SU-DHL-6 (cell line): ENCODE data around the gene RPTOR.

ENCODE experiments used
- H2AFZ ChIP-seq: fragments of 200-600 bp; sonication (generic); 2 replicates; pipeline ENCODE4 v1.6.1; 2014; ENCODE audit warnings: low read depth, mild to moderate bottlenecking, moderate library complexity, mixed read lengths, antibody characterized with exemption, low read length; ENCODE audit not compliant: severe bottlenecking
- H3F3A ChIP-seq: fragments of 200-600 bp; shearing (Covaris generic); 2 replicates; pipeline ENCODE4 v1.6.0; 2016; ENCODE audit warnings: antibody characterized with exemption, mild to moderate bottlenecking; ENCODE audit not compliant: insufficient read depth
- H3K27ac ChIP-seq: fragments of 200-600 bp; sonication (generic); 2 replicates; pipeline ENCODE4 v1.5.1; 2016; ENCODE audit warnings: low read depth, mild to moderate bottlenecking, low read length, moderate library complexity, mixed read lengths
- H3K27me3 ChIP-seq: fragments of 200-600 bp; sonication (generic), shearing (Covaris generic); 2 replicates; pipeline ENCODE4 v1.6.0; 2014; ENCODE audit warnings: mild to moderate bottlenecking, low read length
- H3K36me3 ChIP-seq: fragments of 200-600 bp; sonication (generic); 2 replicates; pipeline ENCODE4 v1.6.1; 2014; ENCODE audit warnings: mild to moderate bottlenecking, low read length, mixed read lengths
- H3K4me2 ChIP-seq: fragments of 300-600, 200-600 bp; shearing (Covaris generic), sonication (generic); 2 replicates; pipeline ENCODE4 v1.6.0; 2014; ENCODE audit warnings: low read length, low read depth, mild to moderate bottlenecking; ENCODE audit not compliant: poor library complexity, severe bottlenecking
- H3K4me3 ChIP-seq: fragments of 200-600 bp; sonication (generic); 2 replicates; pipeline ENCODE4 v1.5.1; 2014; ENCODE audit warnings: antibody characterized with exemption, low read length, mild to moderate bottlenecking, mixed read lengths; ENCODE audit not compliant: insufficient read depth, poor library complexity, severe bottlenecking
- H3K79me2 ChIP-seq: fragments of 200-600 bp; sonication (generic); 2 replicates; pipeline ENCODE4 v1.6.1; 2014; ENCODE audit warnings: mild to moderate bottlenecking, low read length, moderate library complexity; ENCODE audit not compliant: insufficient read depth
- H3K9ac ChIP-seq: fragments of 200-600 bp; sonication (generic); 2 replicates; pipeline ENCODE4 v1.7.0; 2014; ENCODE audit warnings: mild to moderate bottlenecking, low read length
- H3K9me2 ChIP-seq: fragments of 200-600 bp; sonication (generic); replicated peaks from 2 replicates; pipeline ENCODE4 v1.6.1; 2014; ENCODE audit warnings: low read length; ENCODE audit not compliant: insufficient read depth
- H3K9me3 ChIP-seq: fragments of 200-600 bp; sonication (generic); 2 replicates; pipeline ENCODE4 v1.6.1; 2014; ENCODE audit warnings: low read length, mixed read lengths; ENCODE audit not compliant: insufficient read depth
- H4K20me1 ChIP-seq: fragments of 200-600 bp; sonication (generic); 2 replicates; pipeline ENCODE4 v1.6.1; 2014; ENCODE audit warnings: low read depth, mild to moderate bottlenecking, antibody characterized with exemption, low read length, moderate library complexity, mixed read lengths
- CTCF ChIP-seq: fragments of 200-600 bp; sonication (generic); IDR thresholded peaks from one replicate; pipeline ENCODE4 v1.5.1; 2017; ENCODE audit warnings: antibody characterized with exemption, mild to moderate bottlenecking, low read length, moderate library complexity; ENCODE audit not compliant: insufficient read depth, poor library complexity, severe bottlenecking
- EZH2phosphoT487 ChIP-seq: fragments of 200-600 bp; sonication (generic), shearing (Covaris generic); conservative IDR thresholded peaks from 2 replicates; pipeline ENCODE4 v1.6.1; 2018; ENCODE audit warnings: mild to moderate bottlenecking, antibody characterized with exemption, low read length, moderate library complexity, mixed read lengths

RPTOR gene

GRCh38 chr17:80945736-80946135 lies 401.1 kb downstream of the RPTOR start:
- Histone ChIP-seq H3K9me3 (no peaks in the 10 kb centered on the region), H3K27me3 (no peaks in the 10 kb centered on the region), H2AFZ (no peak overlapping the region), H3F3A (no peaks in the 10 kb centered on the region), H3K79me2 (no peaks in the 10 kb centered on the region), H3K9ac (no peak overlapping the region), H3K4me3 (no peak overlapping the region), H3K4me2 (no peak overlapping the region), H3K27ac (no peak overlapping the region), H3K36me3 (no peaks in the 10 kb centered on the region), H4K20me1 (no peaks in the 10 kb centered on the region), H3K9me2 (no peaks in the 10 kb centered on the region)
- TF ChIP-seq CTCF, result no peak
- no peak for TF ChIP-seq EZH2phosphoT487

GRCh38 chr17:80946449-80946848 lies 401.8 kb downstream of the RPTOR start:
- Histone ChIP-seq H3K4me3 (no peak overlapping the region), H3K9ac (no peak overlapping the region), H3K27ac (no peak overlapping the region), H3K27me3 (no peaks in the 10 kb centered on the region), H3K4me2 (no peak overlapping the region), H3F3A (no peaks in the 10 kb centered on the region), H3K36me3 (no peaks in the 10 kb centered on the region), H3K79me2 (no peaks in the 10 kb centered on the region), H2AFZ (no peak overlapping the region), H3K9me2 (no peaks in the 10 kb centered on the region), H3K9me3 (no peaks in the 10 kb centered on the region), H4K20me1 (no peaks in the 10 kb centered on the region)
- TF ChIP-seq EZH2phosphoT487 (no peak), CTCF (no peak)

DNA sequence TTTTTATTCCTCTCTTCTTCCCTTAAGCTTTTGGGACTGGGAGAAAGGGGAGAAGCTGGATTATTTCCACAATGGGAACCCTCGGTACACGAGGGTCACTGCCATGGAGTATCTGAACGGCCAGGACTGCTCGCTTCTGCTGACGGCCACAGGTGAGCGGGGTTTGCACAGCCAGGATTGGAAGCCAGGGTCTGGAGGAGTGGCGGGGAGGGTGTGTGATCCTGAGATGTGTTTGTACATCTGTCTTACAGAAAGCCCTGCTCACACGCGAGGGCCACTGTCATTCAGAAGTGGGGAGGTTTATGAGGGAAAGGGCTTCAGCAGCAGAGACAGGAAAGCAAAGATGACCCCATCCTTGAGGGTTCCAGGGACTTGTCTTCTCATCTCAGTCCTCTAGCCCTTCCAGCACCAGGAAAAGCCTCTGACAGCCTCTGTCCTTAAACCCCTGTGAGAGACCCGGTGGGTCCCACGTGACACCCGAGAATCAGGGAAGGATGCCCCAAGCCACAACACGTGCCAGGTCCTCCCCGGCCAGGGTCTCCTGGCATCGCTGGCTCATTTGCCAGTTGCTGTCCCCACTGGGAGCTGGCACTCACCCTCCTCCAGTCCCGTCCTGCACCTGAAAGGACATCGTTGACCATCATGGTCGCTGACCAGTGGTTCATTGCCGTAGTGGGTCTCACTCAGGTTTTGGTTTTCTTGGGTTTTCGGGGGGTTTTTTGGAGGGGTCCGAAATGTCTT lies 402.7 kb downstream of the RPTOR start:
- Histone ChIP-seq H3K4me3 (no peak overlapping the region), H2AFZ (no peak overlapping the region), H3K36me3 (no peaks in the 10 kb centered on the region), H3K27me3 (no peaks in the 10 kb centered on the region), H3K27ac (no peak overlapping the region), H3K9ac (no peak overlapping the region), H4K20me1 (no peaks in the 10 kb centered on the region), H3K79me2 (no peaks in the 10 kb centered on the region), H3F3A (no peaks in the 10 kb centered on the region), H3K9me2 (no peaks in the 10 kb centered on the region), H3K9me3 (no peaks in the 10 kb centered on the region), H3K4me2 (no peak overlapping the region)
- TF ChIP-seq EZH2phosphoT487 (no peak), CTCF (no peak)
